ENCODE results near the gene AQP1.

Gene AQP1

DNA sequence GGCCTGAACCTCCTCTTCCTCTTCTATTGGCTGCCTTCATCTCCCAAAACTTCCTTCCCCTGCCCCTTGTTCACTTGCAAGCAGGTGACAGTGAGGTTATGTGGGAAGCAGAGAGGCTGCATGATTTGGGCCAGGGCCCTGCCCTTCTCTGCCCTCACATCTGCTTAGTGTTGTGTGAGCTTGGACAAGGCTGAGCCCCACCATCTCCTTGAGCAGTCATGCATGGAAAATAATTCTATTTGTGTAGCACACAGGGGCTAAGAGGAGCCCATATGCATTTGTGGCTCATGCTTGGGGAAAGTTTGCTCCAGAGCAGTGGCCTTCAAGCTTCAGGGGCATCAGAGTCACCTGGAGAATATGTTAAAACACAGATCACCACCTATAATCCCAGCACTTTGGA lies 26.8 kb upstream of the AQP1 start:
- no peak for DNase-seq (ENCODE audit: low read depth in 2 of 2)

DNA sequence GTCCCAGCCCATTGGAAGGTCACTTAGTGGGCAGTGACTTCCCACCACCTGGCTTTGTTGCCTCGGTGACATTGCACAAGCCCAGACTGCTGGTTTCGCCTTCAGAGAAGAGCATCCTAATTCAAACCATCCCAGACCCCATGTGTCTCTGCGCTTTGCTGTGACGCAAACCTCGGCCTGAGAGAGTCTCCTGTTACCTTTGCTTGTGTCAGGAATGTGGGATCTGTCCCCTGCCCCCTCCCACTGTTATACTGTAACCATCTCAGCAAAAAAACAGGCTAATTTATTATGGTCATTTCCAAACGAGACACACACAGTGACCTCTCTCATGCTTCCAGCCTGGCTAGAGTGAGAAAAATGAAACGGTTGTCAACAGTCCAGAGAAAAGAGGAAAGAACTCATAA lies 25.0 kb upstream of the AQP1 start:
- no peak for DNase-seq (ENCODE audit: low read depth in 2 of 2)

DNA sequence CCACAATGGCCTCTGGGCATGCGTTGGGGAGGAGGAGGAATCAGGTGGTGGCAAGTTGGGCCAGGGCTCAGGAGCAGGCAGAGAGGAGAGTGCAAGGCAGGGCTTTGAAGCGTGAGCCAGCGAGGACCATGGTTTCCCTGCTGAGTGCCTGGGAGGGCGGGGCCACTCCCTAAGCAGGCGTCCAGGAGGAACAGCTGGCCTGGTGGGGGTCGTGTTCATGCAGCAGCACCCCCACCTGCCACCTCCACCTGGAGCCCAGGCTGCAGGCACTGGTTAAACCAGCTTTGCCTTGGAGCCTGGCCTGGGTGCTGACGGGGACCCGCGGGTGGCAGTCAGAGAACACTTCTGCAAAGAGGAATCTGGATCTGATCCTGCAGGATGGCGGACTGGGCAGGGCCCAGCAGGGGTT lies 24.2 kb upstream of the AQP1 start:
- DNase-seq (ENCODE audit: low read depth in 2 of 2), result no peak

DNA sequence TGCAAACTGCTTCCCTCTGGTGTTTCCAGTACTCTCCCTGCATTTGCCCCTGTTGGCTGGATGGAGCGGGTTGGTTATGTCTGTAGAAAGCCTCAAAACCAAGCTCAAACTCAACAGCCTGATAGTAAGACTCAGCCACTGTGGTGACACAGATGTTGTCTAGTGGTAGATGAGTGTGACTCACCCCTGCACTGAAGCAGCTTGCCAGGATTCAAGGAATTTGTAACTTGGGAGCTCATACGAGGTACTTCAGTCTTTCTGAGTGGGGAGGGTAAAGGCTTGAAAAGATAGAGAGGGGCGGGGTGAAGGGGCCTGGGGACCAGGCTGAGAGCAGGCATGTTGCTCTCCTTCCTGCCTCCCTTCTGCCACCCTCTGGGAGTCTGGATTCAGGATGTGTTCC lies 22.9 kb upstream of the AQP1 start:
- DNase-seq (ENCODE audit: low read depth in 2 of 2), result no peak

DNA sequence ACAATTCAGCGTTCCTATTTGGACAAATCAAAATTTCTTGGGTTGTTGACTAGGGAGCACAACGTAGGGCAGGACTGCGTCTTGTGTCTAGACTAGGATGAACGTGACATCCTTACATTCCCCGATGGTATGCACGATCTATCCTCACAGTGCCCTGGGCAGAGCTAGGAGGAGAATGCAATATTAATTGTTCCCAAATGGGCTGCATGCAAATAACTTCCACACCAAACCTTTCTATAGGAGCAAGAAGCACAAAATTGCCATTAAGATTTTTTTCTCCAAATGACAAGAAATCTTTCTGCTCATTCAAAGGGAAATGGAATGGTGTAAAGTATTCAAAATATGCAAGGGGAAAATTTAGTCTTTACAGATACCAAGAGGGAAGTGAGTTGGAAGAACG lies 21.4 kb upstream of the AQP1 start:
- DNase-seq (ENCODE audit: low read depth in 2 of 2), result no peak

DNA sequence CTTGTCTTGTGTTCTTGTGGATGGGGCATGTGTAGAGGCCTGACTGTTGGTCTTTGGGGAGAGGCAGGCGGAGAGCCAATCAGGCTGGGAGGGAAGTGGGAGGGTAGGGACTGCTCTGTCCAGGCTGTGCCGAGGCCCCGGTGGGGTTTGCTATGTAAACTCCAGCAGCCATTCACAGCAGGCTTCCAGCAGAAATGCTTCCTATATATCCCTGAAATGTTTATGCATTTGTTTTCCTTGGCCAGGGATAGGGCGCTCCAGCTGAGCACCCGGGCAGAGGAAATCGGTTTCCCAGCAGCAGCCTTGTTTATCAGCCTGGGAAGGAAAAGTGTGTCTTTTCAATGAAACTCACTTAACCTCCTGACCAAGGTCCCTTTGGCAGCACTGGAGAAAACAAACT lies 18.3 kb upstream of the AQP1 start:
- DNase-seq (ENCODE audit: low read depth in 2 of 2), result no peak

DNA sequence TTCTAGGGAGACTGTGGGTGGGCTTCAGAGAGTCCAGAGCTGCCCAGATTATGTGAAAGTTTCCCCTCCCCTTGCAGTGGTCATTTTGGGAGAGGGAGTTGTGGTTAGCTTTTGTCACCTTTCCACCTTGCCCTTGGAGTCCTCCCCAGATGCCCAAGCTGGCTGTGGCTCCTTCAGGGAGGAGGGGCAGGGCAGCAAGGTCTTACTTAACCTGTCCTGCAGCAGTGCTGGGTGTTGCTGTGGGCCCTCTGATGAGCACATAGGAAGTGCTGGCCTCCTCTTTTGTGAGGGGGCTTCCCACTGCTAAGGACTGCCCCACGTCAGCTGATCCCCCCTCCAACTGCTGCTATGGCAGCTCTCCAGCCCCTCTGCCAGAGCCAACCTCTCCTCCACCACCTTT lies 17.6 kb upstream of the AQP1 start:
- DNase-seq (ENCODE audit: low read depth in 2 of 2), result no peak

DNA sequence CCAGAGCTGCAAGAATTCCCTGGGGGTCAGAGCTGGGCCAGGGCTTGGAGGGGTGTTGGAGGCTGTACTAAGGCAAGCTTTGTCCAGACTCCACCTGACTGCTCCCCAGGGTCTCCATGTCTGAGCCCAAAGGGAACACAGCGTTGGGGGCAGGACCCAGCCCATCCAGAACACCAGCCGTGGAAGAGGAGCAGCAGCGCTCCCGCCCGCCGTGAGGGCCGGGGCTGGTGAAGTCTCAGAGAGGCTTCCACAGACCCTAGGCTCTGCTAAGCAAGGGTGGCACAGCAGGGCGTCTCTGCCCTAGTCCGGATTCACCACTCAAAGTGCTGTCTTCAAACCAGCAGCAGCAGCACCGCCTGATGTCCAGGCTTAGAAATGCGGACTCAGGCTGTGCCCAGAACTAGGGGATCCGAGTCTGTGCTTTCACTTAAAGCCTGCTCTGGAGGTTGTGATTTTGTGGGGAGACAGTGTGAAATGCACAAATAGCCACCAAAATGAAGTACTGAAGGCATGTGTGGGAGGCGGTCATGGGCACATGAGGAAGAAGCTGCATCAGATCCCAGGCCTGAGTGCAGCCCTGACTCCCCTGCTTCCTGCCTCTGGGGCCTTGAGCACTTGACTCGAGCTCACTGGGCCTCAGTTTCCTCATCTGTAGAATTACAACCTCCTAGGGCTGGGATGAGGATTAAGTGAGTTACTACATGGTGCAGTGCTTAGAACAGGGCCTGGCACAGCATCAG lies 16.6 kb upstream of the AQP1 start:
- no peak for DNase-seq (ENCODE audit: low read depth in 2 of 2)

DNA sequence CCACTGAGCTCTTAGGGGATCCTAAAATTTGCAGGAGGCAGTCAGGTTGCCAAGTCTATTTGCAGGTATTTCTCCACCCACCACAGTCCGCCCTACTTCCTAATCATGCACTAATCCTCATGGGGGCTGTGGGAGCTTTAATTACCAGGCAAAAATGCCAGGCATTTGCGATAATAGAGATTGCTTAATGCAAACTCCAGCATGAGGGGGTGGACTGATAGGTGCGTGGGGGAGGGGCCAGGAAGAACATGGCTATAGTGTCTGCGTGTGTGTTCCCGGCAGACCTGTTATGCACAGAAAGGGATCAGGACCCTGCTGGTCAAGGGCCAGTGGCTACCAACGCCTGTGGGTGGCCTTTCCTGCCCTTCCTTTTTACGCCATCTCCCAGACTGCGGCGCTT lies 15.6 kb upstream of the AQP1 start:
- DNase-seq (ENCODE audit: low read depth in 2 of 2), result no peak

DNA sequence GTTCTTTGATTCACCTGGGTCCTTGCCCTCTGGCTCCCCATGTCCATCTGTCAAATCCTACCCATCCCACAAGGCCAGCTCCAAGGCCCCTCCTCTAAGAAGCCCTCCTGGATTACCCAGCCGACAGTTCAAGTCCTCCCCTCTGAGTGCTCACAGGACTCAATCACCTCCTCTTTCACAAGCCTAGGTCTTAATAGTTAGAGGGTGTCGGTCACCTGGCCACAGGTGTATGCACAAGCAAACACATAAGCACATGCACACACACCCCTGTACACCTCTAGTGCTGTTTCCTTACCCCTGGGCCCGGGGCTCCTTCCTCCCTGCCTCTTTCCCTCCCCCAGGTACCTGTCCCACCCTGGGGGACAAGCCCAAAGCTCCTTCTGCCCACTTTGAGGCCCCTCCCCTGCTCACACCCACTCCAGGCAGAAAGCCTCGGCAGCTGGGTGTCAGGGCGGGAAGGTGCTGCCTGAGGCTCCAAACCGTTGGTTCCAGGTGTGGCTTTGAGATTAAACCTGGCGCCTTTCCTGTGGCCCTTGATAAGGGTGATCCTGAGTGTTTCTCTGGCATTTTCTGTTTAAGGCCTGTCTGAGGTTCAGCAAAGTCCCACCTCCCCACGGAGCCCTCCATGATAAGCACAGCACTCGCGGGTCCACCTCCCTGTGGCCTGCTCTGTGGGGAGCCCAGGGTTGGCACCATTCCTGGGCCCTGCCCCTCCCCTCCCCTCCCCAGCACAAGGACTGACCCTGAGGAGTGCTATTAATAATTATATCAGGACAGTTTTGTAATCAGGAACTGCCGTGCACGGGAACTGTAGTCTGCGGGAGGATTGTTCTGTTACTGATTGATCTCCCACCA lies 14.6 kb upstream of the AQP1 start:
- DNase-seq (ENCODE audit: low read depth in 2 of 2), result no peak

DNA sequence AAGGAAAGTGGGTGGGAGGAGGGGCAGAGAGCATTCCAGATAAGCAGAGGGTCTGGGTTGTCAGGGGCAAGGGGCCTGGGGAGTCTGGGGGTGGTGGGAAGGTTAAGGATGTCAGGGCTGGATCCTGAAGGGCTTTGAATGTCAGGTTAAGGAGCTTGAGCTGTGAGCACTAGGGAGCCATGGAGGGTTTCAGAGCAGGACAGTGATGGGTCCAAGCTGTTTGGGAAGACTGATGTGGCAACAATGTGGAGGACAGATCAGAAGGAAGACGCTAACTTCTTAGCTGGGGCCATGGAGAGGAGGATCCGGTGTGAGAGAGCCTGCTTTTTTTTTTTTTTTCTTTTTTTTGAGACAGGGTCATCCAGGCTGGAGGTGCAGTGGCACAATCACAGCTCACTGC lies 13.9 kb upstream of the AQP1 start:
- DNase-seq (ENCODE audit: low read depth in 2 of 2), result no peak

DNA sequence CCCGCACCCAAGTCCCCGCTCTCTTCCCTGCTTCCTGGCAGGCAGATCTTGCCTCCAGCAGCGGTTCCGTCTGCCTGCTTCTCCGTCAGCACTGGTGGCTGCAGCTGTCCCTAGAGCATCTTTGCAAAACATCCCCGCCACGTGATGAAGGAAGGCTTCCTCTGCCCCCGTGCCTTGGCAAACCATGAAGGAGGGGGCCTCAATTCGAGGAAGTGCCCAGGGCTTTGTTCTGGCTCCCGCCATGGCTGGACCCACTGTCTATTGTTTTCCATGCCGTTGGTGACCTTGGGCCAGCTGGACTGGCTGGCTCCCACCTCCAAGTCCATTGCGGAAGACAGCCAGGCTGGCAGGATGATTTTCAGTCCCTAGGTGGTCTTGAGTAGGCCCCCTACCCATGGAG lies 13.2 kb upstream of the AQP1 start:
- no peak for DNase-seq (ENCODE audit: low read depth in 2 of 2)

DNA sequence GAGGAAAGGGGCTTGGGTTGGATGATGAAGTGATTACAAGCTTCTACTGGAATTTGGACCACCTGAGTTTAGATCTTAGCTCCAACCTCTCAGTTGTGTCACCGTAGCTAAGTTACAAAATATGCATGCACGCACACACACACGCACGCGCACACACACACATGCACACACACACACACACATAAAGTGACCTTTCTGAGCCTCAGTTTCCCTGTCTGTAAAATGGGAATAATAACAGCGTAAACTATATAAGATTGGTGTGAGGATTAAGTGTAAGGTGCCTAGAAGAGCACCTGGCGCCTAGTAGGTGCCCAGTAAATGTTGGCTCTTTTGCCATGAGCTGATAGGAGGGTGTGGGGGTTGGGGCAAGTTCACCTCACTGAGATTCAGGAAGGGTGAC lies 12.6 kb upstream of the AQP1 start:
- no peak for DNase-seq (ENCODE audit: low read depth in 2 of 2)

DNA sequence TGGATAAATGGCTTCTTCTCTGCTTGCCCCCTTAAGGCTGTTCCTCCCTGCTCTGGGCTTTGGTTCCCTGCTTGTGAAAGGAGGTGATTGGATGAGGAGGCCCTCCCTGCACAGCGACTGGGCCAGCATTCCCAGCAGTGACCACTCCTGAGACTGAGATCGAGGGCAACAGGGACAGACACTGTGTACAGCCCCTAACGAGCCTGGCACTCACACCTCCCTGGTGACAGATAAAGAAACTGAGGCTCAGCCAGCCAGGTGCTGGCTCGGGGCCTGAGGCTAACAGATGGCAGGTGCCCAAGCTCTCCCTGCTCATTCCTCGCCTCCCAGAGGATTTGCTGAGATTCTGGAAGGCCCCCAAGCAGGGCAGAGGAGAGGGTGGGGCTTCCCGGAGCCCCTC lies 12.0 kb upstream of the AQP1 start:
- DNase-seq (ENCODE audit: low read depth in 2 of 2), result no peak

DNA sequence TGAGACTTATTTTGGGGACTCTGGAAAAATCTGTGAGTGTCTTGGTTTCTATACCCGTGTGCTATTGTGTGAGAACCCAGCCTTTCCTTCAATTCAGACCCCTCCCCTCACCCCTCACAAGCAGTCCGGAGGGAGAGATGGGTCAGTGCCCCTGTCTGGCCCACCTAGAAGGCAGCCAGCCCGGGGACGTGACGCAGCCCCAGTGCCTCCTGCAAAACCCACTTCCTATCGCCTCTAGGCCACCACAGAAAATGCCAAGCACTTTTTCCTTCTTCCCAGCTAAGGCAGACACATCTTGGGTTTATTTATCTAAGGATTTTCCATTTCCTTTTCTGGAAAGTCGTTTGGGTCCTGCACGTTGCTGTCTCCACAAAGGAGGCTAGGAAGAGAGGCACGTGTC lies 11.6 kb upstream of the AQP1 start:
- DNase-seq (ENCODE audit: low read depth in 2 of 2), result no peak

DNA sequence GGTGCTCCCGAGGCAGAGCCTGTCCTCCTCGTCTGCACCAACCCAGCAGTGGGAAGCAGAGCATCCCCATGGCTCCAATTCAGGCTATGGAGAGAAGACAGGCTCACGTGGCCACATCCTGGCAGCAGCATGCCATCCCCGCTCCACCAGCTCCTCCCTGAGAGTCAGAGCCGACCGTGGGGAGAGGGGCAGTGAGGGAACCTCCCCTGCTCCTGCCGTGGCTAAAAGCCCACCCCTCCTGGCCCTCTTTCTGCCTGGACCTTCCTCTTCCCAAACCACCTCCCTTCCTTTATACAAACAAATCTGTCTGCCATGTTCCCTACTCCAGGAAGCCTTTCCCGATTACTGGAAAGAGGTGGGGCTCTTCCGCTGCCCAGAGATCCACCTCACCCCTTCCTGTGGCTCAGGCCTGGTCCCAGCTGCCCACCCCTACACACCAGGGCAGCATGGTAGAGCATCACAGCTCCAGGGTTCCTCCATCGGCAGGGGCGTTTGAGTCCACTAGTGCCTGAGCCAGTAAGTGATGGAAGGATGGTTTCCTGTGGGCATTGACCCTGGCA lies 10.8 kb upstream of the AQP1 start:
- no peak for DNase-seq (ENCODE audit: low read depth in 2 of 2)

DNA sequence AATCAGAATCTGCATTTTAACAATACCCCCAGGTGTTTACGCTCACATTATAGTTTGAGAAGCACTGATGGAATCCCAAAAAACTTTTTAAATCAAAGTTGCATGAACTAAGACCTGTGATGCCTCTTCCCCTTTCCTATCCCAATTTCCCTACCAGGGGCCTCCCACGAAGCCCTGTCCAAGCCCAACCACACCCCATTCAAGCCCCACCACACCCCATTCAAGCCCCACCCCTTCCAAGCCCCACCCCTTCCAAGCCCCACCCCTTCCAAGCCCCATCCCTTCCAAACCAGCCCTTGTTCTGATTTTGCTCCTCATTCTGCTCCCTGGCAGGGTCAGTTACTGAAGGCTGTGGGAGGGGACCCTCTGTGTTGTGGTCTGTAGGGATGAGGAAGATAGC lies 9.8 kb upstream of the AQP1 start:
- DNase-seq (ENCODE audit: low read depth in 2 of 2), result no peak

DNA sequence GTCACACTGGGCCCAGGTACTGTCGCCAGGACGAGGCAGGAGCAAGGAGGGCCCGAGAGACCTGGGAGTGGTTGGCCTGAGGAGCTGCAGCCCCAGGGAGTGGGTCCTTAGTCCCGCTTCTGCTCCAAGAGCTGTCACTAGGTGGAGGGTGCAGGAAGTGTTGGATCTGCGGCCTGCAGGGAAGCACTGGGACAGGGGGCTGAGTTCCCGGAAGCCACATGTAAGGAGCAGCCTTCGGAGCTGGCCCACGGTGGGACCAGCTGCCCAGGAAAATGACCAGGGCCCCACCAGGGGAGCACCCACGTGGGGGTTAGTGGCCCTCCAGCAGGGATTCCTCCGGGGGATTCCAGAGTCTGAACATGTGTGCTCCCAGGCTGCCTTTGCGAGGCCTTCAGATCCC lies 9.2 kb upstream of the AQP1 start:
- DNase-seq (ENCODE audit: low read depth in 2 of 2), result no peak

DNA sequence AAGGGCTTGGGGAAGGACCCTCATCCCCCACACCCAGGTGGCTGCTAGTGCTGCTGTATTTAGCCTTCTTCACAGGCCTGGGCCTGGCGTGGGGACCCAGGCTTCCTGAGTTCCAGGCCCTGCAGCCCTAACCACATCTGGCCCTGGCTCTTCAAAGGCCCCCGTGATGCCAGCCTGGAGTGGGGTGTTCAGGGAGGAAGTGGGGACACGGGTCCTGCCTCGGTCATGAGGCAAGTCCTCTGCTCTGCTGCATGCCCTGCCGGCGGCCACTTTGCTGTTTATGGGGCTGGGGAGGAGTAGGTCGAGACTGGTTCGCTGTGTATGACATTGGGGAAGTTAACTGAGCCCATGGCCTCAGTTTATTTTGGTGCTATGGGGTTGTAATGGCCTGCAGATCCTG lies 8.5 kb upstream of the AQP1 start:
- no peak for DNase-seq (ENCODE audit: low read depth in 2 of 2)

DNA sequence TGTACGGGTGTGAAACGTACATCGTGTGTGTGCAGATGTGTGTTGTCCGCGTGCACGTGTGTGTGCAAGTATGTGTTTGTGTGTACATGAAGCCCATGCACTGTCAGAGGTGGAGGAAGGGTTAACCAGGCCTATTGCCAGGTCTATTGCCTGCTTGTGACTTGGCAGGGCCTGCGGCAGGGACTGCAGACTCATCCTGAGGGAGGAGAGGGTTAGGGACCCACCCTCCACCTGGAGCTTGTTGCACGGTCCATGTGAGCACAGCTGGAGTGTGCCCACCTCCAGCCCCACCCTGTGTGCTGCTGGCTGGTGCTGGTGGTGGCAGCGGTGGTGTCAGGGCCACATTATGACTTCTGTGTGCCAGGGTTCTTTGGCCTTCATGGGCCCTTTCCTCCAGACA lies 7.1 kb upstream of the AQP1 start:
- DNase-seq (ENCODE audit: low read depth in 2 of 2), result no peak

DNA sequence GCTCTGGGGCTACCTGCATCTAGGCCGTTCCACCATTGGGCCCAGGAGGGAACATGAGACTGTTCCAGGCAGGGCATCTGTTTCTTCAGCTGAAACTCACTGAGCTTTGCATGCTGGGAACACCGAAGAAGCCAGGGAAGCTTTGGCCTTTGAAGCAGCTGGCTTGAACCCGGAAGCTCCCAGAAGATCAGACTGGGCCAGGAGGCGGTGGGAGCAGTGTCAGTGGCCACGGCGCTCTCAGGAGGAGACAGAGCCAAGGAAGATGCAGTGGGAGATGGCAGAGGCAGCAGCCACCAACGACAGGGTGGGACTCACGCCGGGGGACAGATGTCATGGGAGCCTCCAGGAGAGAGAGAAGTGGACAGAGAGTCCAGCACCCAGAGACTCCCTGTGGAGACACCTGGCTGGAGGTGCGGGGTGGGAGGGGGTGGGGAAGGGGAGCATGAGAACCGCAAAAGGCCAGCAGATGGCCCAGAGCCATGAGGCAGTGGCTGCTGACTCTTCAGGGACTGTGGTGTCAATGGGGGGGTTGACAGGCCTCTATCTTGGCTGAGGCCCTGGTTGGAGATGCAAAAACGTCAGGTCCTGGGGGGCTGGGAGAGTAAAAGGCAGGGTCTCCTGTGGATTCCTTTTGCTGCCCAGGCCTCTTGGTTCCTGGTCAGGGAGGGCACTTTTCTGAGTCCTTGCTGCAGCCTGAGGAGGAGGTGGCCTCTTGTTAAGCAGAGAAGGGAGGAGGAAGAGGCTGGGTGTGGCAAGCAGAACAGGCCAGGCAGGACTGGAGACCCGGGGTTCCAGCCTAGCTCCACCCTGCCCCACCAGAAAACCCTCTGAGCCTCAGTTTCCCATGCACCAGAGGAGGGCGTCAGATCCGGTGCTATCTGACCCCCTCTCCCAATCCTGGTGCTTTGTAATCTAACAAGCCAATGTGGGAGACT lies 6.3 kb upstream of the AQP1 start:
- no peak for DNase-seq (ENCODE audit: low read depth in 2 of 2)

DNA sequence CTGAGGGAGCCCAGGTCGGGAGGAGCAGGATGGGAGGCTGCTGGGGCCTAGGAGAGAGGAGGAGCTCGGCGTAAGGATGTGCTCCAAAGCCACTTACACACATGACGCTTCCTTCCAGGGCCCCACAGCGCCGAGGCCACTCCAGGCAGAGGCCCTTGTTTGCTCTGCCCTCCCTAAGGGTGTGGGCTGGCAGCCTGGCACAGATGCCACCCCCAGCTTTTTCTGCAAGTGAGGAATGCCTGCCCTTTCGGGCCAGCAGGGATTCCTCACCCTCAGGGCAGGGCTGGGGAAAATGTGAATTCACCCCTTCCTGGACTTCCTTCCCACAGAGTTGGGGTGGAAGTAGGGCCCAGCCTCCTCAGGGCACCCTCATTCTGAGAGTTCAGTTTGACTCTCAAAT lies 5.6 kb upstream of the AQP1 start:
- no peak for DNase-seq (ENCODE audit: low read depth in 2 of 2)

Data from stimulated activated CD8-positive, alpha-beta memory T cell treated with anti-CD3 and anti-CD28 coated beads, Interleukin-15, amount 100 ng/mL, for 48 hours (primary cell).